Hepatocyte (in vitro differentiated cells): ENCODE measurements around the gene NHSL1. TPM values are rescaled to one million over a fixed set of nuclear protein-coding genes. Genes with fewer than 3 reads are reported as not detected.

Experiments
- DNase-seq: peaks from one replicate; pipeline ENCODE4 v3.0.0-alpha.2; 2016; ENCODE audit warnings: low spot score
- H2AFZ ChIP-seq: fragments of 200-600 bp; sonication (generic); 2 replicates; pipeline ENCODE4 v1.6.0; 2016; ENCODE audit warnings: antibody characterized with exemption, mild to moderate bottlenecking
- H3K27ac ChIP-seq: fragments of 200-600 bp; sonication (generic); 2 replicates; pipeline ENCODE4 v1.5.1; 2016; ENCODE audit warnings: mild to moderate bottlenecking
- H3K27me3 ChIP-seq: fragments of 200-600 bp; sonication (generic); 2 replicates; pipeline ENCODE4 v1.6.1; 2016
- H3K36me3 ChIP-seq: fragments of 200-600 bp; sonication (generic); replicated peaks from 2 replicates; pipeline ENCODE4 v1.5.1; 2016; ENCODE audit warnings: low read depth; ENCODE audit not compliant: insufficient read depth
- H3K4me1 ChIP-seq: fragments of 200-600 bp; sonication (generic); 2 replicates; pipeline ENCODE4 v1.5.1; 2016; ENCODE audit warnings: mild to moderate bottlenecking, moderate library complexity; ENCODE audit not compliant: insufficient read depth
- H3K4me2 ChIP-seq: fragments of 200-600 bp; sonication (generic); 2 replicates; pipeline ENCODE4 v1.6.0; 2016
- H3K4me3 ChIP-seq: fragments of 200-600 bp; sonication (generic); 2 replicates; pipeline ENCODE4 v1.5.1; 2016; ENCODE audit warnings: mild to moderate bottlenecking
- H3K79me2 ChIP-seq: fragments of 200-600 bp; sonication (generic); 2 replicates; pipeline ENCODE4 v1.6.0; 2017; ENCODE audit warnings: mild to moderate bottlenecking
- H3K9me2 ChIP-seq: fragments of 200-600 bp; sonication (generic); replicated peaks from 2 replicates; pipeline ENCODE4 v1.6.0; 2017; ENCODE audit warnings: mild to moderate bottlenecking; ENCODE audit not compliant: insufficient read depth
- H3K9me3 ChIP-seq: fragments of 200-600 bp; sonication (generic); 2 replicates; pipeline ENCODE4 v1.5.1; 2016; ENCODE audit warnings: low read depth, mild to moderate bottlenecking
- H4K20me1 ChIP-seq: fragments of 200-600 bp; sonication (generic); 2 replicates; pipeline ENCODE4 v1.6.0; 2016; ENCODE audit warnings: mild to moderate bottlenecking; ENCODE audit not compliant: insufficient read depth, poor library complexity, severe bottlenecking
- CTCF ChIP-seq: fragments of 200-600 bp; sonication (generic); IDR thresholded peaks from 2 replicates; pipeline ENCODE4 v1.5.1; 2016; ENCODE audit warnings: antibody characterized with exemption, mild to moderate bottlenecking; ENCODE audit not compliant: poor library complexity
- EZH2 ChIP-seq: fragments of 200-600 bp; sonication (generic); IDR thresholded peaks from 2 replicates; pipeline ENCODE4 v1.6.1; 2016; ENCODE audit warnings: antibody characterized with exemption, mild to moderate bottlenecking, borderline replicate concordance
- EZH2phosphoT487 ChIP-seq: fragments of 200-600 bp; sonication (generic); IDR thresholded peaks from one replicate; pipeline ENCODE4 v1.6.1; 2018; ENCODE audit warnings: antibody characterized with exemption, mild to moderate bottlenecking, low read depth, moderate library complexity; ENCODE audit not compliant: unreplicated experiment, severe bottlenecking
- WGBS: methylation state at CpG from one replicate; pipeline ENCODE4 v1.1.6; 2016; ENCODE audit warnings: low lambda C conversion rate; ENCODE audit errors: missing lambda C conversion rate; 5-methylcytosine and 5-hydroxymethylcytosine counted together
- polyA plus RNA-seq: library from polyadenylated mRNA; unstranded; fragments of >200 nt; fragmentation: Nextera tagmentation; extraction: Ambion mirVana; gene quantifications from 2 replicates; pipeline ENCODE4 v1.2.1, GENCODE V29; 2016
- total RNA-seq: library from RNA; depleted of rRNA; stranded (reverse); fragments of >200 nt; gene quantifications from 2 replicates; pipeline ENCODE4 v1.2.3, GENCODE V29; 2014

NHSL1 gene
- total and polyA plus RNA-seq, 2 experiments from 2014 or later: 39.0 to 58.0 TPM

DNA sequence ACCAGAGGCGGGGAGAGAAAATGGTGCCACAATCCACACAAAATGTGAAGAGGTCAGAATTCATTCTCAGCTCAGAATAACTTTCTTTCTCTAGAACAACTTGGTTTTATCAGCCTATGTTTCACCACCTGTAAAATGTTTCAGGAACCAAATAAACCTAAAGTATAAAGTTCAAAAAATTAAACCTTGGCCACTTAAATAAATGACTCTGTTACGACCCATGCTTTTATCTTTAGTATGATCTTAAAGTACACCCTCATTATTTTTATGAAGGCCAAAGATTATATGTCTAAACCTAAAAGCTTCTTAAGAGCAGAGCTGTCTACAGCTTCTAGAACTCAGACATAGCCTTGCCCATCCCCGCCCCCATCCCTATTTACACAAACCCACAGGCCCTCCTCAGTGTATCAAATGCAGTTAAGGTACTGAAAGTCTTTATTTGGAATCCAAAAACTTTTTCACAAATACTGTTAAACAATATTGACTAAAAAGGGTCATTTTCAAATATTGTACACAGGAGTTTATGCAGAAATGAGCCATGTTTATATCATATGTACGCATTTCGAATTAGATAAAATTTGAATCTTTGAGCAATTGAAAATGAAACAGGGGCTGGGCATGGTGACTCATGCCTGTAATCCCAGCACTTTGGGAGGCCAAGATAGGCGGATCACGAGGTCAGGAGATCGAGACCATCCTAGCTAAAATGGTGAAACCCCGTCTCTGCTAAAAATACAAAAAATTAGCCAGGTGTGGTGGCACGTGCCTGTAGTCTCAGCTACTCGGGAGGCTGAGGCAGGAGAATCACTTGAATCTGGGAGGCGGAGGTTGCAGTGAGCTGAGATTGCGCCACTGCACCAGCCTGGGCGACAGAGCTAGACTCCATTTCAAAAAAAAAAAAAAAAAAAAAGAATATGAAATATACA, 5.7 kb upstream of the NHSL1 start:
- Histone ChIP-seq H3K4me2 (peak overlapping the region; percentile 50), H3K27ac (peak overlapping the region; percentile 88), H3K79me2 (peaks cover 39% of the 10 kb centered on the region), H3K36me3 (no peaks in the 10 kb centered on the region), H4K20me1 (no peaks in the 10 kb centered on the region), H3K27me3 (no peaks in the 10 kb centered on the region), H3K4me1 (peaks cover 51% of the 10 kb centered on the region), H3K9me2 (no peaks in the 10 kb centered on the region), H2AFZ (no peak overlapping the region), H3K9me3 (no peaks in the 10 kb centered on the region), H3K4me3 (no peak overlapping the region)
- TF ChIP-seq CTCF (no peak), EZH2phosphoT487 (no peak), EZH2 (no peak)
- 76% methylated on average over 14 of the region's 14 CpGs for WGBS
- DNase-seq: no peak

GRCh38 chr6:138503881-138504680, 4.8 kb upstream of the NHSL1 start:
- TF ChIP-seq CTCF (no peak), EZH2 (no peak), EZH2phosphoT487 (no peak)
- Histone ChIP-seq H3K79me2 (peaks cover 37% of the 10 kb centered on the region), H3K4me2 (peak overlapping the region; percentile 61), H3K4me1 (peaks cover 56% of the 10 kb centered on the region), H3K27me3 (no peaks in the 10 kb centered on the region), H4K20me1 (no peaks in the 10 kb centered on the region), H3K9me3 (no peaks in the 10 kb centered on the region), H3K4me3 (no peak overlapping the region), H3K36me3 (no peaks in the 10 kb centered on the region), H2AFZ (no peak overlapping the region), H3K27ac (peak overlapping the region; percentile 91), H3K9me2 (no peaks in the 10 kb centered on the region)
- DNase-seq: peak; percentile 49
- 65% methylated on average over 7 of the region's 7 CpGs for WGBS

DNA sequence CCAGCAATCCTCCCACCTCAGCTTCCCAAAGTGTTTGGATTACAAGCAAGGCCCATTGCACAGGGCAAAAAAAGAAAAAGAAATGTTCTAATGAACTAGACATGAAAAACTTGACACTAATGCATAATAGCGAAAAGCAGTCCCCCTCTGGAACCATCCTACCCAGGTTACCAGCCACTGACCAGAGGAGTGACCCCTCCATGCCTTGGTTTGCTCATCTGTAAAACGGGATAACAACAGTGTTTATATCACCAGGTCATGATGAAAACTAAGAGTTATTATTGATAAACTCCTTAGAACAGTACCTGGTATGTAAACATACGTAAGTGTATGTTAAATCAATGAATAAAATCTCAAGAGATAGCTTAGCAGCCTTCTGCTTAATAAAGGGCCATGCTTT, 3.3 kb upstream of the NHSL1 start:
- peaks cover 44% of the 10 kb centered on the region for H3K4me1 ChIP-seq
- H2AFZ ChIP-seq: no peak overlapping the region
- DNase-seq: no peak
- H3K27me3 ChIP-seq: no peaks in the 10 kb centered on the region
- H3K4me3 ChIP-seq: no peak overlapping the region
- H3K79me2 ChIP-seq: peaks cover 49% of the 10 kb centered on the region
- peak overlapping the region; percentile 91 for H3K27ac ChIP-seq
- H3K4me2 ChIP-seq: peak overlapping the region; percentile 61
- no peaks in the 10 kb centered on the region for H4K20me1 ChIP-seq
- TF ChIP-seq CTCF (no peak), EZH2phosphoT487 (no peak), EZH2 (no peak)
- H3K36me3 ChIP-seq: no peaks in the 10 kb centered on the region
- WGBS: 96% methylated on average over 3 of the region's 3 CpGs
- H3K9me2 ChIP-seq: no peaks in the 10 kb centered on the region
- H3K9me3 ChIP-seq: no peaks in the 10 kb centered on the region
